ENCODE results near the gene CLHC1.
"Not testable (repeated sequence)": the region's sequence is repeated elsewhere in the genome, so short reads cannot be mapped to it uniquely, and the experiment has no call there.

Gene CLHC1

GRCh38 chr2:55152475-55153412, 79.3 kb downstream of the CLHC1 start:
- no peak for DNase-seq (ENCODE audit: low read depth)

GRCh38 chr2:55151733-55152433, 80.2 kb downstream of the CLHC1 start:
- no peak for DNase-seq (ENCODE audit: low read depth)

GRCh38 chr2:55150834-55151233, 81.3 kb downstream of the CLHC1 start:
- DNase-seq (ENCODE audit: low read depth): no peak

- DNase-seq (ENCODE audit: low read depth): no peak
Observed at GRCh38 chr2:55148269-55148668, 83.8 kb downstream of the CLHC1 start.

- no peak for DNase-seq (ENCODE audit: low read depth)
Observed at GRCh38 chr2:55147531-55147930, 84.6 kb downstream of the CLHC1 start.

- no peak for DNase-seq (ENCODE audit: low read depth)
Observed at GRCh38 chr2:55147041-55147440, 85.1 kb downstream of the CLHC1 start.

GRCh38 chr2:55146263-55146662, 85.8 kb downstream of the CLHC1 start:
- no peak for DNase-seq (ENCODE audit: low read depth)

GRCh38 chr2:55144922-55145820, 86.9 kb downstream of the CLHC1 start:
- no peak for DNase-seq (ENCODE audit: low read depth)

GRCh38 chr2:55143706-55144105, 88.4 kb downstream of the CLHC1 start:
- DNase-seq (ENCODE audit: low read depth): not testable (repeated sequence)

- DNase-seq (ENCODE audit: low read depth): no peak
Observed at GRCh38 chr2:55142518-55142917, 89.6 kb downstream of the CLHC1 start.

GRCh38 chr2:55141572-55142413, 90.3 kb downstream of the CLHC1 start:
- no peak for DNase-seq (ENCODE audit: low read depth)

- DNase-seq (ENCODE audit: low read depth): no peak
Observed at GRCh38 chr2:55140316-55141219, 91.5 kb downstream of the CLHC1 start.

- DNase-seq (ENCODE audit: low read depth): no peak
Observed at GRCh38 chr2:55139305-55139704, 92.8 kb downstream of the CLHC1 start.

- DNase-seq (ENCODE audit: low read depth): no peak
Observed at GRCh38 chr2:55138882-55139229, 93.2 kb downstream of the CLHC1 start.

- DNase-seq (ENCODE audit: low read depth): no peak
Observed at GRCh38 chr2:55138014-55138881, 93.8 kb downstream of the CLHC1 start.

- no peak for DNase-seq (ENCODE audit: low read depth)
Observed at GRCh38 chr2:55137024-55137958, 94.8 kb downstream of the CLHC1 start.

- DNase-seq (ENCODE audit: low read depth): no peak
Observed at GRCh38 chr2:55136138-55136541, 96.0 kb downstream of the CLHC1 start.

GRCh38 chr2:55135491-55135890, 96.6 kb downstream of the CLHC1 start:
- DNase-seq (ENCODE audit: low read depth): no peak

Measured in stromal cell of bone marrow (primary cell).